Mesothelial cell of epicardium (in vitro differentiated cells): ENCODE results near the gene DEFB112. TPM values are rescaled to one million over a fixed set of nuclear protein-coding genes. Genes with fewer than 3 reads are reported as not detected.
A peak's percentile ranks its signal among the peaks of the same experiment; 100 is the strongest.

ENCODE experiments used
- DNase-seq, 2 experiments: peaks; one replicate each; pipeline ENCODE4 v3.0.0; 2021; ENCODE audit warnings: low spot score in 2 of 2; ENCODE audit not compliant: unreplicated experiment in 2 of 2
- H3K27ac Mint-ChIP-seq: 2 replicates; pipeline ENCODE4 v1.8.0; 2021; ENCODE audit warnings: mixed read lengths
- H3K27me3 Mint-ChIP-seq: 2 replicates; pipeline ENCODE4 v1.8.0; 2021; ENCODE audit warnings: low read depth, mixed read lengths
- H3K36me3 Mint-ChIP-seq: 2 replicates; pipeline ENCODE4 v1.8.0; 2021; ENCODE audit warnings: mixed read lengths
- H3K4me1 Mint-ChIP-seq: 2 replicates; pipeline ENCODE4 v1.8.0; 2021; ENCODE audit warnings: mixed read lengths
- H3K4me3 Mint-ChIP-seq: 2 replicates; pipeline ENCODE4 v1.8.0; 2021; ENCODE audit warnings: mild to moderate bottlenecking, moderate library complexity, mixed read lengths
- H3K9me3 Mint-ChIP-seq: 2 replicates; pipeline ENCODE4 v1.8.0; 2021; ENCODE audit warnings: mixed read lengths
- total RNA-seq: library from RNA; stranded (reverse); gene quantifications from 3 replicates; pipeline ENCODE4 v1.2.1, GENCODE V29; 2021
- TF ChIP-seq, protein P1 (sequence below): fragments of 200-600 bp; sonication (generic); IDR thresholded peaks from one replicate; pipeline ENCODE4 v1.5.0; 2021; ENCODE audit warnings: antibody characterized with exemption; ENCODE audit not compliant: unreplicated experiment

Gene DEFB112
- total RNA-seq, 1 donor from 2014 or later: not detected

DNA sequence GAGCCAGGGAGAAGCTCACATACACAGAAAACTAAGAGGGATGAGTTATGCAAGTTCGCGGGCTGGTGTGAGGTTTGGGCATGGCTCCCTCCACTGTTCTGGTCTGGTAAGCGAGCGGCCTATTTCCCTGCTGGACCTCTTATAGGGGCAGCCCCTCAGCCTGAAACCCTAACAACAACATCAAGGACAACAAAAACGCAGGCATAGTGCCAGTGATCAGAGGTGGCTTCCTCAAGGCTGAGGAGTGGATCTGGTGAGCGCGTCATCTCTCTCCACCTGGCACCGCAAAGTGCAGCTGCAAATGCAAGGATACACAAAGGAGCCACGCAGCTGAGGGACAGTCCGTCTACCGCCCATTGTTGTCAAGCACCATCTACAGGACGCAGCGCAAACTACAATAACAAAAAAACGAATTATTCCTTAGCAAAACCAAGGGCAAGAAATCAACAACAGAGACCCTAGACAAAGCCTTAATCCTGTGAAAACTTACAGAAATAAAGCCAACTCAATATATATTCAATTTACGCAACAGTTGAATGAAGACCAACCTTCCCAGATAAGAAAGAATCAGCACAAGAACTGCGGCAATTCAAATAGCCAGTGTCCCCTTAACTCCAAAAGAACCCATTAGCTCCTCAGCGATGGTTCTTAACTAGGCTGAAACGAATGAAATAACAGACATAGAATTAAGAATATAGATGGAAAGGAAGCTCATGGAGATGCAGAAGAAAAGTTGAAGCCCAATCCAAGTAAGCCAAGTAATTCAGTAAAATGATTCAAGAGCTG lies 18.8 kb downstream of the DEFB112 start:
- Mint-ChIP-seq H3K4me3 (peak overlapping the region; percentile 6), H3K4me1 (no peaks in the 10 kb centered on the region), H3K9me3 (peaks cover 5% of the 10 kb centered on the region), H3K27ac (no peak overlapping the region), H3K36me3 (no peaks in the 10 kb centered on the region), H3K27me3 (peaks cover 22% of the 10 kb centered on the region)
- no peak for DNase-seq
- TF ChIP-seq, protein P1, sequence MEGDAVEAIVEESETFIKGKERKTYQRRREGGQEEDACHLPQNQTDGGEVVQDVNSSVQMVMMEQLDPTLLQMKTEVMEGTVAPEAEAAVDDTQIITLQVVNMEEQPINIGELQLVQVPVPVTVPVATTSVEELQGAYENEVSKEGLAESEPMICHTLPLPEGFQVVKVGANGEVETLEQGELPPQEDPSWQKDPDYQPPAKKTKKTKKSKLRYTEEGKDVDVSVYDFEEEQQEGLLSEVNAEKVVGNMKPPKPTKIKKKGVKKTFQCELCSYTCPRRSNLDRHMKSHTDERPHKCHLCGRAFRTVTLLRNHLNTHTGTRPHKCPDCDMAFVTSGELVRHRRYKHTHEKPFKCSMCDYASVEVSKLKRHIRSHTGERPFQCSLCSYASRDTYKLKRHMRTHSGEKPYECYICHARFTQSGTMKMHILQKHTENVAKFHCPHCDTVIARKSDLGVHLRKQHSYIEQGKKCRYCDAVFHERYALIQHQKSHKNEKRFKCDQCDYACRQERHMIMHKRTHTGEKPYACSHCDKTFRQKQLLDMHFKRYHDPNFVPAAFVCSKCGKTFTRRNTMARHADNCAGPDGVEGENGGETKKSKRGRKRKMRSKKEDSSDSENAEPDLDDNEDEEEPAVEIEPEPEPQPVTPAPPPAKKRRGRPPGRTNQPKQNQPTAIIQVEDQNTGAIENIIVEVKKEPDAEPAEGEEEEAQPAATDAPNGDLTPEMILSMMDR: no peak

DNA sequence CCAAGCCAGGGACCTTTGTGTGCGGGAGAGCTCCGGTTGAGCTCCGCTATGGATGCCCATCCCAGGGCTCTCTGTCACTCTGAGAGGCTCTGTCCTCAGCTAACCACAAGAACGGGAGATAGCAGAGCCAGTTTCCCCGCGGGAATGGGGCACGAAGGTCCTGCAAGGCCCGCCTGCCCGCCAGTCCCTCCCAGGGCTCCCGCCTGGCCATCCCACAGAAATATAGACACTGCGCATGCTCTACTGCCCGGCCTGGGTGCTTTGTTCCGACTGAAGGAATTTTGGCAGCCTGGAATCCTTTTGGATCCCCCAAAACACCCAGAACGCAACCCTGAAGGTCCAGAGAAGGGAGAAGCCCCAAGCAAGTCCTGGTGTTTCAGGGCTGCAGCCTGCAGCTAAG lies 19.4 kb downstream of the DEFB112 start:
- TF ChIP-seq, protein P1: no peak
- H3K27ac Mint-ChIP-seq: no peak overlapping the region
- H3K36me3 Mint-ChIP-seq: no peaks in the 10 kb centered on the region
- H3K4me1 Mint-ChIP-seq: no peaks in the 10 kb centered on the region
- peaks cover 5% of the 10 kb centered on the region for H3K9me3 Mint-ChIP-seq
- no peak for DNase-seq
- peaks cover 22% of the 10 kb centered on the region for H3K27me3 Mint-ChIP-seq
- H3K4me3 Mint-ChIP-seq: no peak overlapping the region

DNA sequence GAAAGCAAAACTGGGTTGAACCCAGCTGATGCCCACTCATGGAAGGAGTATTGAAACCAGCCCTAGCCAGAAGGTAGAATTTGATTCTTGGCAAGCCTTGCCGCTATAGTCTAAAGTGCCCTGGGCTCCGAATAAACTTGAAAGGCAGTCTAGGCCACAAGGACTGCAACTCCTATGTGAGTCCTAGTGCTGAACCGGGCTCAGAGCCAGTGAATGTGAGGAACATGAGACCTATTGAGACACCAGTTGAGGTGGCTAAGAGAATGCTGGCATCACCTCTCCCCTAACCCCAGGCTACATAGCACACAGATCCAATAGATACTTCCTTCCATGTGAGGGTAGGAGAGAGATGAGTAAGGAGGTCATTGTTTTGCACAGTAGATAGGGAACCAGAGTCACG lies 24.5 kb downstream of the DEFB112 start:
- peaks cover 5% of the 10 kb centered on the region for H3K9me3 Mint-ChIP-seq
- H3K4me1 Mint-ChIP-seq: no peaks in the 10 kb centered on the region
- H3K27me3 Mint-ChIP-seq: peaks cover 2% of the 10 kb centered on the region
- TF ChIP-seq, protein P1: no peak
- no peaks in the 10 kb centered on the region for H3K36me3 Mint-ChIP-seq
- H3K4me3 Mint-ChIP-seq: no peak overlapping the region
- DNase-seq: no peak
- no peak overlapping the region for H3K27ac Mint-ChIP-seq

DNA sequence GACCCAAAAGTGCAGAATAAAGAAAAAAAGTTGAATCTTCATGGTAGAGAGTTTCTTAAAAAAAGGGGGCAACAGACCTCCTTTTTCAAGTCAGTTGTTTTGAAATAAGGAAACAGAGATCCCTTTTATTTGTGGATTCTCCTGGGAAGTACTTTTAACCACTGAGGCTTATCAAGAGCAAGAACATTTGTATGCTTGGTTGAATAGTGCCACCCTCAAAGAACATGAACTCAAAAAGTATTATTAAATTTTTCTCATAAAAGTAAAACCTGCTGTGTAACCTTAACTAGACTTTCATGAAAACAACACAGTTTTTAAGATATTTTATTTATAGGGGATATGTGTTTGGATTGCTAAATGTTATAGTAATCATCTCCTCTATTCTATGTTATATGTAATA lies 27.8 kb downstream of the DEFB112 start, which contains the start of gene DEFB110:
DEFB110 (minus strand) TSS at position 101 of the 400 bp plus-strand sequence; CDS start at position 42, 59 bp downstream.
- Mint-ChIP-seq H3K27ac (no peak within 1 kb of the TSS), H3K4me3 (no peak within 1 kb of the TSS)

DNA sequence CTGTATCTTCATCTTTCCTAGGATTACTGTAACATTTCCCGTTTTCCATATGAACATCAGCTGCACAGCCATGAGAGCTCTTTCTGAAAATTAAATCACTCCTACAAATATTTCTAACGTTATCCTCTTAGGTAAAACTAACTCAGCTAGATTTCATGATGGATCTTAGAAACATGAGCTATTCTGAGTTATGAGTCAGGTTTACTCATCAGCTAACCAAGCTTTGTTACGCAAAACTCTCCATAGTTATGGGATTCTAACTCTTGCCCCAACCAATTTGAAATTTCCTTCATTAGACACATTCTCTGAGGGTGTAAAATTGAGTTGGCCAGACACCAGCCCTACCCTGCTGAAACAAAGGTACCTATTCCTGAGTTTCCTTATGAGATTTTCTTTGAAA lies 41.9 kb downstream of the DEFB112 start:
- H3K4me1 Mint-ChIP-seq: no peaks in the 10 kb centered on the region
- no peaks in the 10 kb centered on the region for H3K36me3 Mint-ChIP-seq
- TF ChIP-seq, protein P1: no peak
- DNase-seq: no peak
- no peak overlapping the region for H3K27ac Mint-ChIP-seq
- no peaks in the 10 kb centered on the region for H3K9me3 Mint-ChIP-seq
- no peaks in the 10 kb centered on the region for H3K27me3 Mint-ChIP-seq
- H3K4me3 Mint-ChIP-seq: no peak overlapping the region

More for the DNA sequence above, 27.8 kb downstream of the DEFB112 start, which contains the start of gene DEFB110:
- Mint-ChIP-seq H3K27me3 (peaks cover 2% of the 10 kb centered on the region), H3K9me3 (no peaks in the 10 kb centered on the region), H3K4me1 (no peaks in the 10 kb centered on the region), H3K36me3 (no peaks in the 10 kb centered on the region)
- TF ChIP-seq, protein P1: no peak
- DNase-seq: no peak
